Esophagus mucosa (tissue), 1 donor: ENCODE data around the gene RUBCNL. TPM values are rescaled to one million over a fixed set of nuclear protein-coding genes. Genes with fewer than 3 reads are reported as not detected.
"Not testable (repeated sequence)": the region's sequence is repeated elsewhere in the genome, so short reads cannot be mapped to it uniquely, and the experiment has no call there.

Source experiments
- ATAC-seq: fragments of 200-7000 bp; cut with Tn5 transposase; one replicate; pipeline ENCODE4 v1.9.1; 2020
- total RNA-seq: library from RNA; stranded (reverse); gene quantifications from one replicate; pipeline ENCODE4 v1.2.4, GENCODE V29; 2023
- donor health status: DM: yes; HTN: yes; CAD: no.

The RUBCNL gene
- total RNA-seq, 1 donor from 2014 or later: 0.44 TPM

- ATAC-seq: not testable (repeated sequence)
Measured at GRCh38 chr13:46372938-46373337, 14.1 kb downstream of the RUBCNL start.

- ATAC-seq: no peak
Measured at GRCh38 chr13:46372071-46372470, 15.0 kb downstream of the RUBCNL start.

DNA sequence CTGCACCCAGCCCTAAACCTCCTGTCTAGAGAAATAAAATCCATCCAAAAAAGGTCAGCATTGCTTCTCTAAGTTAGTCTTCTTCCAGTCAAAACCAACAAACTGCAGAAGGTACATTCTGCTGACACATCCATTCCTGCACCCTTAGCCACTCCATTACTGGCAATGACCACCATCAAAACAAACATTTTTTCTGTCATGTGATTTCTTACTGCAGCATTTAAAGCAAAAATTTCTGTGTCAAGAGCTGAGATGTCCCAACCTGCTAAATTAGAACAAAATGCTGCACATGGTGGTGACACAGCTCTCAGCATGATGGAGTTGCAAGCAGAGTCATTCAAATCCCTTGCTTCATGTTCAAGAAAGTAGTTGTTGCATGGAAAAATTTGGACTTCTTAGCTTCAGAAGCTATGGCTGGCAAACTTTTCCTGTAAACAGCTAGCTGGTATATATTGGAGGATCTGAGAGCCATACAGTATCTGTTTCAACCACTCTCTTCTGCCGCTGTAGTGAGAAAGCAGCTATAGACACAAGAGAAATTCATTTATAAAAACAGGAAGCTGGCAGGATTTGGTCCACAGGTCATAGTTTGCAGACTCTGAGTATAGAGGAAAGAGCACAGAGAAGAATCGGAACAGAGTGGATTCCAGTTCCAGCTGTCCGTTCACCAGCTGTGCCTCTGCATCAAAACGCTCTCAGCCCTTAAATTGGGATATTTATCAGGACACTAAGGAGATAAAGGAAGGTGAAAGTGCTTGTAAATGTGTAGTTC lies 17.4 kb downstream of the RUBCNL start:
- ATAC-seq: no peak

DNA sequence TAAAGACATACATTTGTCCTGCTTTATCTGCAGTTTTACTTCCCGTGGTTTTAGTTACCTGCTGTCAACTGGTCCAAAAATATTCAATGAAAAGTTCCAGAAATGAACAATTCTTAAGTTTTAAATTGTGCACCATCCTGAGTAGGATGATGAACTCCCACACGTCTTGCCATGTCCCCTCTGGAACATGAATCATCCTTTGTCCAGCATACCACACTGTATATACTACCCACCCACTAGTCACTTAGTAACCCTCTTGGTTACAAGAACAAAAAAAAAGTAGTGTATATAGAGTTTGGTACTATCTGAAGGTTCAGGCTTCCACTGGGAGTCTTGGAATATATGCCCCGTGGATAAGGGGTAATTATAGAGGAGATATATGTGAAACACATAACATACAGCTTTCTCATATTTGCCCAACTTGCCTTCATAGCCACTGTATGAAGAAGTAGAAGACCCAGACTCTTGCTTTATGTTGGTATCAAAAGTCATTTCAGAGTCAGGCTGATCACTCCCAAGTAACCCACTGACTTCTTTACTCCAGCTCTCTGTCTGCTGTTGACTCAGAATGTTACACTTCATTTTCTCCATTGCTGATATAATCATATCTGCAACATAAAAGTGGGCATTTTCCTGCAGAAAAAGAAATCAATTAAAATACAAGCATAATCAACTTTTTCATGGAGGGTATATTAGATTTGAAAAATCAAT lies 19.3 kb downstream of the RUBCNL start:
- ATAC-seq: no peak

GRCh38 chr13:46361276-46361934 lies 25.6 kb downstream of the RUBCNL start:
- no peak for ATAC-seq

- no peak for ATAC-seq
Measured at GRCh38 chr13:46360604-46361003, 26.4 kb downstream of the RUBCNL start.

DNA sequence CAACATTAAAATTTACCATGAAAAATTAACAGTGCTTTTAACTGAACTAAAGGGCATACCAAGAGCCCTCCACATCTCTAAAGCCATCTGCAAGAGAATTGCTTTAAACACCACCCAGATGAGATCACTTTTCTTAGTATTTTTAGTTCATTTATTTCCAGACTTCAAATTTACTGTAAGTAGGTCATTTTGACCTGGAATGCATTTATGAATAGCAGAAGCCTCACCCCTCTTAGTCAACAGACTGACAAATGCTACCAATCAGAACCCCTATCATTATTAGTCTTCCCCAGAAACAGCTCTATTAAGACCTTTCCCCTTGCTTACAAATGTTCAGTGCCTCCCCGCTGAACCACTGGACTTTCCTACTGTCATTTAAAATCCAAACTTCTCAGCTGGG lies 27.3 kb downstream of the RUBCNL start:
- no peak for ATAC-seq

- ATAC-seq: no peak
Measured at GRCh38 chr13:46355901-46356590, 31.0 kb downstream of the RUBCNL start.

DNA sequence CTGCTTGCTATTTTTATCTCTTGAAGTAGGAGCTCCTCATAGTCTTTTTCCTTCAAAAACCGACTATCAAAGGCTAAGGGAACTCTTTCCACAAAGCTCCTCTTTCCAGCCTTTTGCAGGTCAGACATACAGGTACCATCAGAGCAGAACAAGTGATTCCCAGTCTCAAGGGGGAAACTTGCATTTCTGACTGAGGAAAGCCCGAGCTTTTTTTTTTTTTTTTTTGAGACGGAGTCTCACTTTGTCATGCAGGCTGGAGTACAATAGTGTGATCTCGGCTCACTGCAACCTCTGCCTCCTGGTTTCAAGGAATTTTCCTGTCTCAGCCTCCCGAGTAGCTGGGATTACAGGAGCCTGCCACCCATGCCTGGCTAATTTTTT lies 32.0 kb downstream of the RUBCNL start:
- ATAC-seq: no peak

- peak; percentile 75 for ATAC-seq
Measured at GRCh38 chr13:46354156-46355087, 32.6 kb downstream of the RUBCNL start.

- no peak for ATAC-seq
Measured at GRCh38 chr13:46352805-46353204, 34.2 kb downstream of the RUBCNL start.

DNA sequence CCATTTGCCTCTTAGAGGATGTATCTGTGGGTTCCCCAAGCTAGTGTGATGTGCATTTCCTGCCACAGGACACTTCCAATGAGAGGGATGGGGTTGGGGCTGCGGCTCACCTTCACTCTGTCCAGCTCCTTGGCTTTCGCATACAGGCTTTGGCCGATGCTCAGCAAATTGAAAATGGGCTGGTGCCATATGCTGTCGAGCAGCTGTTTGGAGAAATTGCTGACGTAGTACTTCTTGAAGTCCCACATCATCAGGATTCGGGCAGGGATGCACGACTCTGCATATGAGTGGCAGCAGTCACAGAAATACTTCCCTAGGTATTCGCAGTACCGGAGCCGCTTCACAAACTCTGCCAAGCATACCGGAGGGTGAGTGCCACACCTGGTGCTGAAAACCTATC lies 37.0 kb downstream of the RUBCNL start:
- ATAC-seq: no peak

- ATAC-seq: no peak
Measured at GRCh38 chr13:46348961-46349360, 38.1 kb downstream of the RUBCNL start.

DNA sequence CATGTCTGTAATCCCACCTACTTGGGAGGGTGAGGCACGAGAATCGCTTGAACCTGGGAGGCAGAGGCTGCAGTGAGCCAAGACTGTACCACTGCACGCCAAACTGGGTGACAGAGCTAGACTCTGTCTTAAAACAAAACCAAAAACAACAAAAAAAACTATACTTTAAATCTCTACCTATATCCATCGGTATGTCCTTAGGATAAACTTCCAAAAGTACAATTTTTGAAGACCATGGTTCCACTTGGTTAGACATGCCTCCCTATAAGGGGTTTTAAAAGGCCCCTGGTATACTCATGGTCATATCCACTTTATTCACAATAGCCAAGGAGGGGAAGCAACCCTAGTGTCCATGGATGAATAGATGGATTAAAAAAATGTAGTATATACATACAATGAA lies 39.8 kb downstream of the RUBCNL start:
- ATAC-seq: no peak

- ATAC-seq: no peak
Measured at GRCh38 chr13:46345866-46346265, 41.2 kb downstream of the RUBCNL start.

DNA sequence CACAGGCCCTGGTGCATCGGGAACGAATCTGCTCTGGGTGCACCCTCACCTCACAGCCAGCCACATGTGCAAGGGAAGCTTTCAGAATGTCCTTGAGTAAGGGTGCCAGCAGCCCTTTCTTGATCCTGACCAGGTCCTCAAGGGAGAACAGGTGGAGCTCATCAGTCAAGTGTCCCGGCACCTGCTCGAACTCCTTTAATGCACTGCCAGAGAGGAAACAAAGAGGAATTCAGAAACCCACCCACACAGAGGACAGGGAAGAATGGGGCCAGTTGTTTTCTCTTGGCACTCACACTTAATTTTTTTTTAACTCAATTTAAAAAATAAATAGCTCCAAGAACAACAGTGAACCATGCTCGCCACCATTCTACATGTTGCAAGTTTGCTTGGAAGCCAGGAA lies 41.7 kb downstream of the RUBCNL start:
- no peak for ATAC-seq

DNA sequence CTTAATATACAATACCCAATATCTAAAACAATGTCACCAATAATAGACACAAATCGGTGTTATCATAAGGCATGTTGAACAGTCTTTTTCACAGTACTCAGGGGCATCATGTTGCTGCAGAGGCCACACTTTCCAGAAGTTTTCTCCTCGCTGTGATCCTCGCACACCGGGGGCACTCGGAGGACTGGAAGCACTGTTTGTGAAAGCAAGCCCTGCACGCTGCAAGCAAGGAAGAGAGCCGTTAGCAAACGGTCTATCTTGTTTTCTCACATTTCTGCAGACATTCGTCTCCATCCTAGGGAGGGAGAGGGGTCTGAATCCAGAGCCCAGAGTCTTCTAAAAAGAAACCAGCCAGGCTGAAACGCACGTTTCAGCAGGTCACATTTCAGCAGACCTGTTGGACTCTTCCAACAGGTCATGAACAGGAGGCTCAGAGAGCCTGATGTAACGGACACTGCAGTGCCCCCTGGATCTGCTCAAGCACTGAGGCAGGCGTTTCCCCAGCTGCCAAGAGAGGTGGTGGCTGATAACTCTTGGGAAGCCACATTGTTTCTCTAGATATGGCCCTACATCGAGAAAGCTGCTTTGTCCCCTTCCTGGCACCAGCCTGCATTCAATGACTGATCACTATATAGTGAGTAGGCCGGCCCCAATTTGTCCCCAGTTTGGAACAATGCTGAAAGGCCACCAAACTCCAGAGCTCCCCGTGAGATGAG lies 43.6 kb downstream of the RUBCNL start:
- ATAC-seq: no peak

GRCh38 chr13:46342538-46342937 lies 44.5 kb downstream of the RUBCNL start:
- ATAC-seq: no peak

DNA sequence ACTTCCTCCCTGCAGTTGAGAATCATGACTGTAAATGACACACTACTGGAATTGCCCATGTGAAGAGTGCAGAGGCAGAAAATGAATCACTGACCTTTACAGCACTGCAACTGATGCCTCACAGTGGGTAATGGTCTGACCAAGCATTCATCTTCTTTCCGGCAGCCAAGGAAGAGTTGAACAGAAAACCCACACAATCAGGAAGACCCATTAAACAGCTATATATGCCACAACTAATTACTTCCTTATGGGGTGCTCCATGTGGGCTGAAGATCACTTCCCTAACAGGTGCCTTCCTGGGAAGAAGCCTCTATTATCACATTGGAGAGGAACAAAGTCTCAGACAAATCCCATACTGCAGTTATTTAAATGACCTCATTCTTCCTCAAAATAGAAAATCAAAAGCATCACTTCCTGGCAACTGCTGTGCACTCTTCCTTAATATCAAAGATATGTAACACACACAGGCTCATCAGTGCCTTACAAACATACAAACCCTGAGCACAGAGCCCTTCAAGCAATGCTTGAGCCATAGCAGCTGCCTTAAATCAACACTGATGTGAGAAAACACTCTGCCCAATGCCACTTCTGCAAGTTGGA lies 45.8 kb downstream of the RUBCNL start:
- no peak for ATAC-seq

- no peak for ATAC-seq
Measured at GRCh38 chr13:46340631-46341111, 46.4 kb downstream of the RUBCNL start.

- ATAC-seq: no peak
Measured at GRCh38 chr13:46340011-46340410, 47.0 kb downstream of the RUBCNL start.
